ENCODE measurements around the gene CRTAC1.

The CRTAC1 gene

GRCh38 chr10:97827702-97828291, 202.6 kb downstream of the CRTAC1 start:
- no peak for TF ChIP-seq CTCF (IDR thresholded peaks at IDR 0.05)

GRCh38 chr10:97826892-97827291, 203.5 kb downstream of the CRTAC1 start:
- no peak for TF ChIP-seq CTCF (IDR thresholded peaks at IDR 0.05)

DNA sequence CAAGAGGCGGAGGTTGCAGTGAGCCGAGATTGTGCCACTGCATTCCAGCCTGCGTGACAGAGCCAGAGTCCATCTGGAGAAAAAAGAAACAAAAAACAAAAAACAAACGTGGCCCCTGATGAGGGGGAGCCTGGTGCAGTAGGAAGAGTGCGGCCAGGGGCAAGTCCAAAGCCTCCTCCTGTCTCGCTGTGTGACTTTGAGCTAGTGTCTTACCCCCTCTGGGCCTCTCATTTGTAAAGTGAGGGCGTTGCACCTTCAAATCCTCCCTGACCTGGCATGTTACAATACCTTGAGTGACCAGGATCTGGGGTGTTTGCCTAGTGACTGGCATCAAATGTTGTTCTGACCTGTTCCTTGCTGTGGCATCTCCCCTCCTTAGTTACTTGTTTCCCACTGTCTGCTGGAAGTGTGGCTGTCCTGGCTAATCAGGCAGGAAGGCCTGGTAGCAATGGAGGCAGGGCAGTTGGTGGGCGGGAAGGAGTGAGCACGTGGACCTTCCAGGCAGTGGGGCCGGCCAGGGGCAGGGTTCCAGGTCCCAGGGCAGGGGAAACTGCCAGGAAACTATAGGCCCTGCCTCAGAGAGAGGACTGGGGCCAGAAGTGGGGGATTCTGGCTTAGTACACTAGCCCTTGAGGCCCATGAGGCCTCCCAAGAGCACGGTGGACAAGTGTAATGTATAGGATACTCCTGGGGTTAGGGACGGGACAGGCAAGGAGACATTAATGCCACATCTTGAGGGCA, 205.2 kb downstream of the CRTAC1 start:
- TF ChIP-seq CTCF (IDR thresholded peaks at IDR 0.05), result no peak

- no peak for TF ChIP-seq CTCF (IDR thresholded peaks at IDR 0.05)
Observed at GRCh38 chr10:97823734-97824133, 206.7 kb downstream of the CRTAC1 start.

DNA sequence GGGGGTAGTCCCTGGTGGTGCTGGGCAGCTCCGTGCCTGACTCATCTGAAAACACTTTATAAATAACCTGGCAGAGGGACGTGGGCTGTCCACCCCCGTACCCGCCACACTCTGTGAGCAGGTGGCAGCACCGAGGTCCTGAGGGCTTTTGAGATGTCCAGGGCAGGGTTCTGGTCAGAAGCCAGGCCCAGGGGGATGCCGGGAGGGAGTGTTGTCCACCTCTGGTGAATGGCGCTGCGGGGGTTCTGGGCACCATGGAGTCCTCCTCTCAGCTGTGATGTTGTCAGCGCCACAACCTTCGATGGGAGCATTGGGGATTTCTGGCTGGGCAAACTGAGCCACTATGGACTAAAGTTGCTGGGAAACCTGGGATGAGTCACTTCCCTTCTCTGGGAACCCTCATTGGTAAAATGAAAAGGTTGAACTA, 208.1 kb downstream of the CRTAC1 start:
- no peak for TF ChIP-seq CTCF (IDR thresholded peaks at IDR 0.05)

DNA sequence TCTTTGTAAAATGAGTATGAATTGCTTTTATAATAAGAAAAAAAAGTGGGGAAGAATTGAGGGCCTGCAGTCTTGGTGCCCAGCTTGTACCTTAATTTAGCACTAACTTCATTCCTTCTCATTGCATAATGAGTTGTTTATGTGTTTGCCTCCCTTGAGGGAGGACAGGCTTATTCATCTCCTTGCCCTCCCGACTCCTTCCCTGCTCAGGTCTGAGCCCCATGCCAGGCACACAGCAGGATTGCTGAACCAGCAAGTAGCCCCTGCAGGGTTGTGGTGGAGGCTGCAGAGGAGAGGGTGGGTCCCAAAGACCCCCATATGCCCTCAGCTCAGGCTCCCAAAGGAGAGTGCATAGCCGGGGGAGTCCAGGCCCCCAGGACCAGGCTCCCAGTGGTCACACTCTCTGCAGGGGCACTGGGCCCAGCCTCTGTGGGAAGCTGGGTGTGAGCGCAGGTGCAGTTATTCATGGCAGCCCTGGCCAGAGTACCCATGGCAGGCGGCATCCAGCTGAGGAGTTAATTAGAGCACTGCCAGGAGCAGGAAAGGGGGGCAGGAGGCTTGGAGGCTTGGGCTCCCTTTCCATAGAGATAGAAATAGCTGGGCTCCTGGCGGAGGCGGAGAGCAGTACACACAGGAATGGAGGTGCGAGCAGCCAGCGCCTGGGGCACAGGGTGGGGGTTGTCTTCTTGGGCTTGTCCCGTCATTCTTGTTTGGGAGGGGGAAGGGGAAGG, 208.9 kb downstream of the CRTAC1 start:
- no peak for TF ChIP-seq CTCF (IDR thresholded peaks at IDR 0.05)

- no peak for TF ChIP-seq CTCF (IDR thresholded peaks at IDR 0.05)
Observed at GRCh38 chr10:97820096-97820704, 210.2 kb downstream of the CRTAC1 start.

Measured in LNCAP (cell line).